Transverse colon (tissue), 4 donors: ENCODE data around the gene FNDC1. TPM values are rescaled to one million over a fixed set of nuclear protein-coding genes. Genes with fewer than 3 reads are reported as not detected.

Source experiments
- DNase-seq: peaks from one replicate; pipeline ENCODE4 v3.0.0-alpha.2; 2019
- H3K27ac ChIP-seq, 4 donors: fragments of 200-600 bp; sonication (generic); 2 replicates each; pipeline ENCODE4 v1.5.1; 2016 to 2018; ENCODE audit warnings: inconsistent platforms in 4 of 4
- H3K27me3 ChIP-seq: fragments of 200-600 bp; sonication (generic); 2 replicates; pipeline ENCODE4 v1.5.1; 2017; ENCODE audit warnings: inconsistent platforms
- H3K36me3 ChIP-seq, 4 donors: fragments of 200-600 bp; sonication (generic); 2 replicates each; pipeline ENCODE4 v1.5.1; 2017 to 2019; ENCODE audit warnings: inconsistent platforms in 4 of 4
- H3K4me1 ChIP-seq, 4 donors: fragments of 200-600 bp; sonication (generic); 2 replicates each; pipeline ENCODE4 v1.5.1; 2017 to 2020; ENCODE audit warnings: inconsistent platforms in 4 of 4
- H3K4me3 ChIP-seq, 4 donors: fragments of 200-600 bp; sonication (generic); 1 replicate in 1 of 4; 2 replicates in 3 of 4; pipeline versions ENCODE4 v1.5.1 to v1.6.1; 2017 to 2019; ENCODE audit warnings: inconsistent platforms in 4 of 4
- H3K9me3 ChIP-seq, 2 donors: fragments of 200-600 bp; sonication (generic); 2 replicates each; pipeline ENCODE4 v1.5.1; 2017 to 2019; ENCODE audit warnings: inconsistent platforms in 2 of 2
- CTCF ChIP-seq, 5 experiments: fragments of 200-600 bp in 3 of 5; fragments of 450-650 bp in 2 of 5; sonication (generic) in 3 of 5; IDR thresholded peaks; 1 replicate in 2 of 5; 2 replicates in 3 of 5; pipeline ENCODE4 v1.5.1; 2016 to 2017; ENCODE audit warnings: antibody characterized with exemption in 5 of 5, inconsistent platforms in 3 of 5, mild to moderate bottlenecking in 2 of 5, moderate library complexity in 1 of 5
- EP300 ChIP-seq: sonication (generic); formaldehyde crosslinking; IDR thresholded peaks from one replicate; pipeline ENCODE4 v1.6.1; 2017; ENCODE audit warnings: antibody characterized with exemption, low read depth
- POLR2A ChIP-seq: fragments of 450-650 bp; IDR thresholded peaks from one replicate; pipeline ENCODE4 v1.6.1; 2016; ENCODE audit warnings: antibody characterized with exemption, mild to moderate bottlenecking, moderate library complexity
- POLR2AphosphoS5 ChIP-seq, 3 donors: sonication (generic); formaldehyde crosslinking; IDR thresholded peaks; one replicate each; pipeline ENCODE4 v1.6.1; 2016; ENCODE audit warnings: antibody characterized with exemption in 3 of 3
- WGBS, 2 donors: methylation state at CpG; one replicate each; pipeline ENCODE4 v1.1.5; 2018; ENCODE audit warnings: low coverage in 1 of 2; 5-methylcytosine and 5-hydroxymethylcytosine counted together
- in situ Hi-C, 4 donors: fragments of 200-750 bp; cut with MboI; loops; one replicate each; pipeline versions ENCODE4 v1.15.0 to v1.15.1; 2017; ENCODE audit warnings: low sequenced_read_pairs in 3 of 4, low pct_ligation_motif_present in 1 of 4, low pct_unique_long_range_greater_than_20kb in 1 of 4
- intact Hi-C: fragments of 100-400 bp; cut with DNase I; formaldehyde crosslinking; loops from one replicate; pipeline ENCODE4 v1.15.1; 2023; ENCODE audit warnings: low total_unique reads
- total RNA-seq, 4 donors: library from RNA; depleted of rRNA; stranded (reverse); fragments of >200 nt; gene quantifications; one replicate each; pipeline ENCODE4 v1.1.0, GENCODE V29; 2016

Gene FNDC1
- total RNA-seq, 4 donors from 2014 or later: 0.64 to 14.2 (median 2.4) TPM

- intact Hi-C loops: no loop called here
These were observed 88.6 kb downstream of the FNDC1 start for GRCh38 chr6:159257846-159258245.

GRCh38 chr6:159259441-159260125 is 90.4 kb downstream of the FNDC1 start:
- no peaks in the 10 kb centered on the region for H3K4me1 ChIP-seq
- in situ Hi-C loops: no loop called here
- H3K27ac ChIP-seq: no peak overlapping the region
- no peak overlapping the region for H3K4me3 ChIP-seq
- no peak for DNase-seq
- intact Hi-C loops: no loop called here
- no peaks in the 10 kb centered on the region for H3K36me3 ChIP-seq
- TF ChIP-seq CTCF (IDR thresholded peaks at IDR 0.05) (no peak), POLR2AphosphoS5 (IDR thresholded peaks at IDR 0.05) (no peak), EP300 (no peak), POLR2A (no peak)
- no peaks in the 10 kb centered on the region for H3K9me3 ChIP-seq
- H3K27me3 ChIP-seq: no peaks in the 10 kb centered on the region
- WGBS, 2 donors: 70 to 80% methylated on average over 2 to 3 of the region's 3 CpGs

More at GRCh38 chr6:159257846-159258245, 88.6 kb downstream of the FNDC1 start:
- Histone ChIP-seq H3K4me3 (no peak overlapping the region), H3K27me3 (no peaks in the 10 kb centered on the region), H3K36me3 (no peaks in the 10 kb centered on the region), H3K9me3 (no peaks in the 10 kb centered on the region), H3K27ac (no peak overlapping the region), H3K4me1 (no peaks in the 10 kb centered on the region)
- DNase-seq: no peak
- WGBS, 2 donors: 77 to 90% methylated on average over 4 to 6 of the region's 6 CpGs
- in situ Hi-C loops: no loop called here
- TF ChIP-seq EP300: no peak
- TF ChIP-seq CTCF (IDR thresholded peaks at IDR 0.05): no peak
- no peak for TF ChIP-seq POLR2AphosphoS5 (IDR thresholded peaks at IDR 0.05)
- no peak for TF ChIP-seq POLR2A

- no peak for DNase-seq
- intact Hi-C loops: no loop called here
- Histone ChIP-seq H3K9me3 (no peaks in the 10 kb centered on the region), H3K4me1 (no peaks in the 10 kb centered on the region), H3K4me3 (no peak overlapping the region), H3K27me3 (no peaks in the 10 kb centered on the region), H3K36me3 (no peaks in the 10 kb centered on the region), H3K27ac (no peak overlapping the region)
- WGBS, 2 donors: 80 to 87% methylated on average over 4 of the region's 4 CpGs
- TF ChIP-seq POLR2A: no peak
- TF ChIP-seq CTCF (IDR thresholded peaks at IDR 0.05): no peak
- TF ChIP-seq EP300: no peak
- TF ChIP-seq POLR2AphosphoS5 (IDR thresholded peaks at IDR 0.05): no peak
- in situ Hi-C loops: no loop called here
These were observed 91.0 kb downstream of the FNDC1 start for GRCh38 chr6:159260208-159260607.

- intact Hi-C loops (no loop called here), in situ Hi-C loops (no loop called here)
- TF ChIP-seq CTCF (IDR thresholded peaks at IDR 0.05): no peak
- no peak for TF ChIP-seq EP300
- no peak for TF ChIP-seq POLR2A
- TF ChIP-seq POLR2AphosphoS5 (IDR thresholded peaks at IDR 0.05): no peak
- Histone ChIP-seq H3K4me1 (no peaks in the 10 kb centered on the region), H3K36me3 (no peaks in the 10 kb centered on the region), H3K9me3 (no peaks in the 10 kb centered on the region), H3K27me3 (no peaks in the 10 kb centered on the region), H3K4me3 (no peak overlapping the region), H3K27ac (no peak overlapping the region)
- DNase-seq: no peak
These were observed 92.8 kb downstream of the FNDC1 start for GRCh38 chr6:159261995-159262394.
